T47D (cell line): Measurements from ENCODE around the gene HAGHL.
A peak's percentile ranks its signal among the peaks of the same experiment; 100 is the strongest.

Experiments
- DNase-seq, 2 experiments: peaks; one replicate each; pipeline versions ENCODE4 v3.0.0 to v3.0.0-alpha.2; 2011 to 2012; ENCODE audit warnings: low read depth in 1 of 2, low spot score in 1 of 2
- JUND ChIP-seq: IDR thresholded peaks from 2 replicates; pipeline ENCODE4 v1.6.1; 2012; ENCODE audit warnings: low read depth
- in situ Hi-C: cut with HindIII; loops from 2 replicates; pipeline ENCODE4 v1.10.0; 2016; ENCODE audit warnings: low sequenced_read_pairs, low pct_unique_long_range_greater_than_20kb

HAGHL gene

GRCh38 chr16:705431-706188, 21.3 kb upstream of the HAGHL start, which contains the start of gene FBXL16:
Gene FBXL16, minus strand, starts transcription at chr16:705801. Its CDS starts 8,396 bp downstream, at chr16:697405.
- DNase-seq, result peak; percentile 87 to 94
- in situ Hi-C loops, result loop anchor here (25.0 kb wide), 1 partner anchor 282 kb away; the partner anchor contains the start of gene SOX8
- TF ChIP-seq JUND, result no peak

GRCh38 chr16:706189-707061, 20.5 kb upstream of the HAGHL start:
- no peak for DNase-seq

GRCh38 chr16:707062-707538, 19.8 kb upstream of the HAGHL start:
- no peak for DNase-seq
- in situ Hi-C loops, result loop anchor here (25.0 kb wide), 1 partner anchor 280 kb away; the partner anchor contains the start of gene SOX8
- TF ChIP-seq JUND, result no peak

More at GRCh38 chr16:706189-707061, 20.5 kb upstream of the HAGHL start:
- in situ Hi-C loops, result loop anchor here (25.0 kb wide), 1 partner anchor 281 kb away; the partner anchor contains the start of gene SOX8
- no peak for TF ChIP-seq JUND

GRCh38 chr16:708019-708418, 18.9 kb upstream of the HAGHL start:
- no peak for TF ChIP-seq JUND
- in situ Hi-C loops, result loop anchor here (25.0 kb wide), 1 partner anchor 279 kb away; the partner anchor contains the start of gene SOX8
- no peak for DNase-seq

GRCh38 chr16:708959-709358, 17.9 kb upstream of the HAGHL start:
- in situ Hi-C loops, result loop anchor here (25.0 kb wide), 1 partner anchor 278 kb away; the partner anchor contains the start of gene SOX8
- TF ChIP-seq JUND, result no peak
- no peak for DNase-seq

GRCh38 chr16:709566-710499, 17.1 kb upstream of the HAGHL start:
- TF ChIP-seq JUND, result no peak
- peak in 1 of 2 experiments; percentile 57 for DNase-seq
- in situ Hi-C loops, result loop anchor here (25.0 kb wide), 1 partner anchor 277 kb away; the partner anchor contains the start of gene SOX8

- no peak for DNase-seq
- in situ Hi-C loops, result loop anchor here (25.0 kb wide), 1 partner anchor 277 kb away; the partner anchor contains the start of gene SOX8
- no peak for TF ChIP-seq JUND
Measured at GRCh38 chr16:710500-711075, 16.3 kb upstream of the HAGHL start.

GRCh38 chr16:711084-711483, 15.8 kb upstream of the HAGHL start:
- TF ChIP-seq JUND, result no peak
- no peak for DNase-seq
- in situ Hi-C loops, result loop anchor here (25.0 kb wide), 1 partner anchor 276 kb away; the partner anchor contains the start of gene SOX8

GRCh38 chr16:711548-712320, 15.2 kb upstream of the HAGHL start:
- in situ Hi-C loops, result loop anchor here (25.0 kb wide), 1 partner anchor 276 kb away; the partner anchor contains the start of gene SOX8
- no peak for TF ChIP-seq JUND
- peak; percentile 73 to 90 for DNase-seq

- in situ Hi-C loops, result loop anchor here (25.0 kb wide), 1 partner anchor 275 kb away; the partner anchor contains the start of gene SOX8
- DNase-seq, result peak; percentile 74 to 95
Measured at GRCh38 chr16:712740-713250, 14.1 kb upstream of the HAGHL start.
